ENCODE measurements around the gene SPDYC. TPM values are rescaled to one million over a fixed set of nuclear protein-coding genes. Genes with fewer than 3 reads are reported as not detected.

The SPDYC gene
- total RNA-seq, 1 experiment from 2014 or later = not detected

GRCh38 chr11:65208785-65209710, 39.0 kb downstream of the SPDYC start:
- Mint-ChIP-seq H3K27ac (ENCODE audit: unreplicated experiment) (no peak overlapping the region), H3K27me3 (ENCODE audit: insufficient read depth, unreplicated experiment) (no peaks in the 10 kb centered on the region), H3K4me1 (ENCODE audit: low read depth, unreplicated experiment) (no peaks in the 10 kb centered on the region), H3K4me3 (ENCODE audit: unreplicated experiment) (no peak overlapping the region), H3K36me3 (ENCODE audit: insufficient read depth, unreplicated experiment) (peaks cover 79% of the 10 kb centered on the region), H3K9me3 (ENCODE audit: unreplicated experiment) (no peaks in the 10 kb centered on the region)
- intact Hi-C loops (cut with micrococcal nuclease; ENCODE audit: unreplicated experiment) = no loop called here
- no TSS peak for BruUV-seq (replicated peaks)
- ChIA-PET CTCF (interaction anchor here (0.5 to 0.6 kb wide), 2 partner anchors 16 to 96 kb away, joined by 4 to 5 read pairs; no protein-coding TSS in a partner anchor), POLR2A (no interaction called here)
- Histone ChIP-seq H3K4me3 (ENCODE audit: low read depth, low read length) (no peak overlapping the region), H3K36me3 (ENCODE audit: control insufficient read depth, insufficient read depth, low read length) (peaks cover 19% of the 10 kb centered on the region), H3K9me3 (no peaks in the 10 kb centered on the region), H3K27me3 (replicated peaks; ENCODE audit: control insufficient read depth, insufficient read depth, low read length) (no peaks in the 10 kb centered on the region), H3K4me1 (no peaks in the 10 kb centered on the region)
- TF ChIP-seq CTCF (IDR thresholded peaks at IDR 0.05; ENCODE audit: insufficient read depth in 1 of 2, low read depth in 1 of 2, low read length in 1 of 2, severe bottlenecking in 1 of 2, unreplicated experiment in 1 of 2) = no peak
- DNase-seq = no peak

- no peak overlapping the region for H3K4me3 Mint-ChIP-seq (ENCODE audit: unreplicated experiment)
- H3K27me3 ChIP-seq (replicated peaks; ENCODE audit: control insufficient read depth, insufficient read depth, low read length) = no peaks in the 10 kb centered on the region
- intact Hi-C loops (cut with micrococcal nuclease; ENCODE audit: unreplicated experiment) = no loop called here
- no peaks in the 10 kb centered on the region for H3K27me3 Mint-ChIP-seq (ENCODE audit: insufficient read depth, unreplicated experiment)
- ChIA-PET CTCF (interaction anchor here (0.6 kb wide), 1 partner anchor 97 kb away, joined by 5 read pairs; no protein-coding TSS in a partner anchor), POLR2A (no interaction called here)
- no peaks in the 10 kb centered on the region for H3K9me3 ChIP-seq
- BruUV-seq (replicated peaks) = no TSS peak
- H3K9me3 Mint-ChIP-seq (ENCODE audit: unreplicated experiment) = no peaks in the 10 kb centered on the region
- no peak for DNase-seq
- H3K27ac Mint-ChIP-seq (ENCODE audit: unreplicated experiment) = no peak overlapping the region
- no peaks in the 10 kb centered on the region for H3K4me1 Mint-ChIP-seq (ENCODE audit: low read depth, unreplicated experiment)
- TF ChIP-seq CTCF (IDR thresholded peaks at IDR 0.05; ENCODE audit: insufficient read depth in 1 of 2, low read depth in 1 of 2, low read length in 1 of 2, severe bottlenecking in 1 of 2, unreplicated experiment in 1 of 2) = no peak
- H3K36me3 ChIP-seq (ENCODE audit: control insufficient read depth, insufficient read depth, low read length) = peaks cover 19% of the 10 kb centered on the region
- H3K4me1 ChIP-seq = no peaks in the 10 kb centered on the region
- no peak overlapping the region for H3K4me3 ChIP-seq (ENCODE audit: low read depth, low read length)
- peaks cover 76% of the 10 kb centered on the region for H3K36me3 Mint-ChIP-seq (ENCODE audit: insufficient read depth, unreplicated experiment)
These were observed 39.8 kb downstream of the SPDYC start for GRCh38 chr11:65209711-65210360.

- Mint-ChIP-seq H3K36me3 (ENCODE audit: insufficient read depth, unreplicated experiment) (peaks cover 71% of the 10 kb centered on the region), H3K4me3 (ENCODE audit: unreplicated experiment) (no peak overlapping the region), H3K27ac (ENCODE audit: unreplicated experiment) (no peak overlapping the region), H3K9me3 (ENCODE audit: unreplicated experiment) (peaks cover 3% of the 10 kb centered on the region), H3K4me1 (ENCODE audit: low read depth, unreplicated experiment) (peaks cover 2% of the 10 kb centered on the region), H3K27me3 (ENCODE audit: insufficient read depth, unreplicated experiment) (no peaks in the 10 kb centered on the region)
- H3K27me3 ChIP-seq (replicated peaks; ENCODE audit: control insufficient read depth, insufficient read depth, low read length) = no peaks in the 10 kb centered on the region
- CTCF ChIA-PET = no interaction called here
- no peaks in the 10 kb centered on the region for H3K4me1 ChIP-seq
- TF ChIP-seq CTCF (IDR thresholded peaks at IDR 0.05; ENCODE audit: insufficient read depth in 1 of 2, low read depth in 1 of 2, low read length in 1 of 2, severe bottlenecking in 1 of 2, unreplicated experiment in 1 of 2) = no peak
- DNase-seq = no peak
- intact Hi-C loops (cut with micrococcal nuclease; ENCODE audit: unreplicated experiment) = no loop called here
- H3K9me3 ChIP-seq = no peaks in the 10 kb centered on the region
- no peak overlapping the region for H3K4me3 ChIP-seq (ENCODE audit: low read depth, low read length)
- BruUV-seq (replicated peaks) = no TSS peak
- POLR2A ChIA-PET = no interaction called here
- peaks cover 15% of the 10 kb centered on the region for H3K36me3 ChIP-seq (ENCODE audit: control insufficient read depth, insufficient read depth, low read length)
These were observed 40.3 kb downstream of the SPDYC start for GRCh38 chr11:65210361-65210731.

All from Caco-2 (cell line).